H1 (cell line): Measurements from ENCODE around the gene KCNJ18.
"Not testable (repeated sequence)": the region's sequence is repeated elsewhere in the genome, so short reads cannot be mapped to it uniquely, and the experiment has no call there.

Source experiments
- ASH2L ChIP-seq: fragments of 200-600, 300-600 bp; sonication (generic); IDR thresholded peaks from one replicate; pipeline ENCODE4 v1.7.1; 2017; ENCODE audit warnings: low read length
- BCL11A ChIP-seq, 2 experiments: IDR thresholded peaks; one replicate each; pipeline ENCODE4 v1.6.1; 2011; ENCODE audit warnings: low read depth in 2 of 2, low read length in 2 of 2, mild to moderate bottlenecking in 2 of 2
- CREB1 ChIP-seq: IDR thresholded peaks from 2 replicates; pipeline ENCODE4 v1.6.1; 2012; ENCODE audit warnings: inconsistent platforms
- CTCF ChIP-seq, 3 experiments: IDR thresholded peaks; 1 replicate in 2 of 3; 2 replicates in 1 of 3; pipeline versions ENCODE4 v1.5.1 to v1.6.1; 2011; ENCODE audit warnings: low read length in 3 of 3, mild to moderate bottlenecking in 3 of 3, inconsistent platforms in 2 of 3, low read depth in 1 of 3, moderate library complexity in 1 of 3; ENCODE audit not compliant: insufficient read depth in 1 of 3; ENCODE audit errors: control extremely low read depth in 1 of 3
- EZH2 ChIP-seq: fragments of 200-600 bp; sonication (generic); IDR thresholded peaks from 2 replicates; pipeline ENCODE4 v1.7.1; 2012; ENCODE audit warnings: low read depth, mild to moderate bottlenecking, moderate library complexity, low read length, inconsistent platforms; ENCODE audit not compliant: severe bottlenecking
- MAFK ChIP-seq: IDR thresholded peaks from 2 replicates; pipeline ENCODE4 v1.6.1; 2012; ENCODE audit warnings: low read depth, mild to moderate bottlenecking, improper control_type of control experiment, low read length
- MAX ChIP-seq: IDR thresholded peaks from 2 replicates; pipeline ENCODE4 v1.6.1; 2012; ENCODE audit warnings: inconsistent platforms
- POLR2A ChIP-seq, 2 experiments: IDR thresholded peaks; 1 replicate in 1 of 2; 2 replicates in 1 of 2; pipeline ENCODE4 v1.6.1; 2011; ENCODE audit warnings: low read depth in 2 of 2, low read length in 2 of 2, mild to moderate bottlenecking in 2 of 2; ENCODE audit errors: control extremely low read depth in 1 of 2
- POLR2AphosphoS5 ChIP-seq: IDR thresholded peaks from 2 replicates; pipeline ENCODE4 v1.6.1; 2011; ENCODE audit warnings: low read depth, low read length
- RAD21 ChIP-seq, 2 experiments: IDR thresholded peaks in 1 of 2; conservative IDR thresholded peaks in 1 of 2; 2 replicates each; pipeline ENCODE4 v1.6.1; 2011; ENCODE audit warnings: low read depth in 2 of 2, low read length in 2 of 2, improper control_type of control experiment in 1 of 2, inconsistent platforms in 1 of 2, mild to moderate bottlenecking in 1 of 2, moderate library complexity in 1 of 2
- SP1 ChIP-seq: IDR thresholded peaks from 2 replicates; pipeline ENCODE4 v1.6.1; 2011; ENCODE audit warnings: low read depth, low read length
- YY1 ChIP-seq: IDR thresholded peaks from 2 replicates; pipeline ENCODE4 v1.6.1; 2011; ENCODE audit warnings: low read depth, mild to moderate bottlenecking, low read length
- ZNF274 ChIP-seq: IDR thresholded peaks from 2 replicates; pipeline ENCODE4 v1.7.0; 2012; ENCODE audit warnings: low read length, borderline replicate concordance; ENCODE audit errors: extremely low read depth

GRCh38 chr17:21663166-21663565, 29.2 kb upstream of the KCNJ18 start:
- TF ChIP-seq ZNF274; CTCF (IDR thresholded peaks at IDR 0.05; ENCODE audit: control extremely low read depth in 1 of 3, insufficient read depth in 1 of 3, low read depth in 1 of 3, low read length in 3 of 3); MAFK; RAD21 (IDR thresholded peaks at IDR 0.05 in 1 of 2, conservative IDR thresholded peaks at IDR 0.05 in 1 of 2; ENCODE audit: low read depth in 2 of 2, low read length in 2 of 2); BCL11A (IDR thresholded peaks at IDR 0.05; ENCODE audit: low read depth in 2 of 2, low read length in 2 of 2); POLR2A (IDR thresholded peaks at IDR 0.05; ENCODE audit: control extremely low read depth in 1 of 2, low read depth in 2 of 2, low read length in 2 of 2); SP1; YY1; CREB1; MAX; EZH2; POLR2AphosphoS5; ASH2L: not testable (repeated sequence)
